ENCODE measurements around the gene C1RL. TPM values are rescaled to one million over a fixed set of nuclear protein-coding genes. Genes with fewer than 3 reads are reported as not detected.

C1RL gene
- total RNA-seq, 4 donors from 2014 or later: 39.2 to 153 (median 59.5) TPM

- Histone ChIP-seq H3K4me3 (replicated peaks in 1 of 3) (no peak overlapping the region), H3K36me3 (peaks cover 13 to 28% of the 10 kb centered on the region in 2 donors), H3K27ac (no peak overlapping the region), H3K9me3 (no peaks in the 10 kb centered on the region), H3K27me3 (no peaks in the 10 kb centered on the region), H3K4me1 (peaks cover 2% of the 10 kb centered on the region in 2 donors)
- TF ChIP-seq POLR2A (IDR thresholded peaks at IDR 0.05) (no peak), CTCF (IDR thresholded peaks at IDR 0.05) (no peak)
- DNase-seq: no peak
- intact Hi-C loops (cut with DNase I): no loop called here
- WGBS, 2 donors: 83 to 90% methylated on average over 8 to 12 of the region's 12 CpGs
Observed at GRCh38 chr12:7150356-7150755, 41.3 kb upstream of the C1RL start.

- Histone ChIP-seq H3K9me3 (no peaks in the 10 kb centered on the region), H3K27me3 (no peaks in the 10 kb centered on the region), H3K4me1 (no peaks in the 10 kb centered on the region), H3K4me3 (replicated peaks in 1 of 3) (no peak overlapping the region), H3K36me3 (peaks cover 13 to 28% of the 10 kb centered on the region in 2 donors), H3K27ac (no peak overlapping the region)
- TF ChIP-seq CTCF (IDR thresholded peaks at IDR 0.05): no peak
- TF ChIP-seq POLR2A (IDR thresholded peaks at IDR 0.05): no peak
- 91 to 98% methylated on average over 6 to 7 of the region's 7 CpGs for WGBS, 2 donors
- no peak for DNase-seq
- intact Hi-C loops (cut with DNase I): no loop called here
Observed at GRCh38 chr12:7146906-7147305, 37.9 kb upstream of the C1RL start.

GRCh38 chr12:7146228-7146627 is 37.2 kb upstream of the C1RL start:
- Histone ChIP-seq H3K4me1 (no peaks in the 10 kb centered on the region), H3K27ac (no peak overlapping the region), H3K36me3 (peaks cover 13 to 24% of the 10 kb centered on the region in 2 donors), H3K27me3 (no peaks in the 10 kb centered on the region), H3K9me3 (no peaks in the 10 kb centered on the region), H3K4me3 (replicated peaks in 1 of 3) (no peak overlapping the region)
- WGBS, 2 donors: 91% methylated on average over 7 of the region's 7 CpGs
- no peak for DNase-seq
- intact Hi-C loops (cut with DNase I): no loop called here
- TF ChIP-seq CTCF (IDR thresholded peaks at IDR 0.05) (no peak), POLR2A (IDR thresholded peaks at IDR 0.05) (no peak)

GRCh38 chr12:7145671-7146070 is 36.7 kb upstream of the C1RL start:
- no peaks in the 10 kb centered on the region for H3K27me3 ChIP-seq
- no peaks in the 10 kb centered on the region for H3K4me1 ChIP-seq
- intact Hi-C loops (cut with DNase I): no loop called here
- no peak overlapping the region for H3K4me3 ChIP-seq (replicated peaks in 1 of 3)
- no peak overlapping the region for H3K27ac ChIP-seq
- 71 to 72% methylated on average over 4 of the region's 4 CpGs for WGBS, 2 donors
- peaks cover 9 to 21% of the 10 kb centered on the region in 2 donors for H3K36me3 ChIP-seq
- DNase-seq: no peak
- TF ChIP-seq POLR2A (IDR thresholded peaks at IDR 0.05) (no peak), CTCF (IDR thresholded peaks at IDR 0.05) (no peak)
- H3K9me3 ChIP-seq: no peaks in the 10 kb centered on the region

- WGBS, 2 donors: 57 to 67% methylated on average over 10 to 11 of the region's 11 CpGs
- no peak for TF ChIP-seq POLR2A (IDR thresholded peaks at IDR 0.05)
- TF ChIP-seq CTCF (IDR thresholded peaks at IDR 0.05): peak in 5 of 6 experiments; percentile 0 to 58 (median 37)
- Histone ChIP-seq H3K36me3 (peaks cover 7 to 18% of the 10 kb centered on the region in 2 donors), H3K27ac (peak overlapping the region in 1 of 3 donors; percentile 45), H3K9me3 (no peaks in the 10 kb centered on the region), H3K27me3 (no peaks in the 10 kb centered on the region), H3K4me1 (no peaks in the 10 kb centered on the region), H3K4me3 (replicated peaks in 1 of 3) (no peak overlapping the region)
- intact Hi-C loops (cut with DNase I): loop anchor here (5.0 kb wide), 1 partner anchor 43 kb away; the partner anchor contains the start of gene PEX5
- no peak for DNase-seq
Observed at GRCh38 chr12:7144414-7145120, 35.6 kb upstream of the C1RL start.

Data from thyroid gland (tissue), 4 donors.